ENCODE measurements around the gene TCERG1L.

- TF ChIP-seq CTCF (IDR thresholded peaks at IDR 0.05) (no peak), POLR2A (IDR thresholded peaks at IDR 0.05) (no peak), POLR2AphosphoS5 (IDR thresholded peaks at IDR 0.05; ENCODE audit: insufficient read depth in 1 of 2, low read depth in 1 of 2) (no peak)
Measured at GRCh38 chr10:131123496-131123895, 188.0 kb downstream of the TCERG1L start.
